ENCODE measurements around the gene ACLY. TPM values are rescaled to one million over a fixed set of nuclear protein-coding genes. Genes with fewer than 3 reads are reported as not detected.

ACLY gene
- total and polyA plus RNA-seq, 2 of the 13 experiments (the other 11 are each of a cell fraction or from before 2014, with no cell fraction given): 111 to 218 TPM

- TF ChIP-seq ZSCAN5A (CRISPR knock-in tag; IDR thresholded peaks at IDR 0.05; ENCODE audit: borderline replicate concordance): 0 out of 2 replicates have a peak, but pooled peaks have one; percentile 60
- TF ChIP-seq HNF1A (IDR thresholded peaks at IDR 0.05; ENCODE audit: low read depth): no peak
- TF ChIP-seq HNF1A (CRISPR knock-in tag; IDR thresholded peaks at IDR 0.05; ENCODE audit: borderline replicate concordance): 0 out of 2 replicates have a peak, but pooled peaks have one; percentile 20
- TF ChIP-seq ZNF687 (CRISPR knock-in tag; IDR thresholded peaks at IDR 0.05): peak; percentile 59; the same call in 1 of the 2 replicates
- TF ChIP-seq ZNF276 (CRISPR knock-in tag; IDR thresholded peaks at IDR 0.05; ENCODE audit: low read depth): peak; percentile 84; the same call in 1 of the 2 replicates
- 0 out of 2 replicates have a peak, but pooled peaks have one; percentile 17 for TF ChIP-seq ZHX2 (IDR thresholded peaks at IDR 0.05; ENCODE audit: low read depth)
- no peak for TF ChIP-seq ZHX2 (CRISPR knock-in tag; IDR thresholded peaks at IDR 0.05; ENCODE audit: borderline replicate concordance)
- no peak for TF ChIP-seq JUNB (CRISPR knock-in tag; IDR thresholded peaks at IDR 0.05; ENCODE audit: borderline replicate concordance)
Measured at GRCh38 chr17:41905172-41905571, 13.6 kb downstream of the ACLY start (continued).

Measured in HepG2 (cell line).